HL-60 (cell line): ENCODE measurements around the gene GRID2.

Experiments used
- DNase-seq, 2 experiments: peaks; one replicate each; pipeline ENCODE4 v3.0.0-alpha.2; 2010 to 2020; ENCODE audit warnings: low read depth in 1 of 2, low spot score in 1 of 2
- H3K27ac ChIP-seq: fragments of 250-450 bp; sonication (Bioruptor Pico); replicated peaks from 2 replicates; pipeline ENCODE4 v1.5.1; 2020; ENCODE audit warnings: mild to moderate bottlenecking, moderate library complexity
- H3K27me3 ChIP-seq: fragments of 250-450 bp; sonication (Bioruptor Pico); 2 replicates; pipeline ENCODE4 v1.5.1; 2021; ENCODE audit warnings: mild to moderate bottlenecking, moderate library complexity; ENCODE audit not compliant: insufficient read depth, poor library complexity, severe bottlenecking
- H3K4me3 ChIP-seq: replicated peaks from 2 replicates; pipeline ENCODE4 v1.5.1; 2011; ENCODE audit warnings: mild to moderate bottlenecking, control low read depth, low read length; ENCODE audit not compliant: insufficient read depth
- GABPA ChIP-seq: IDR thresholded peaks from 2 replicates; pipeline ENCODE4 v1.6.1; 2012; ENCODE audit warnings: low read depth
- POLR2AphosphoS5 ChIP-seq: IDR thresholded peaks from 2 replicates; pipeline ENCODE4 v1.6.1; 2012; ENCODE audit warnings: low read depth
- SPI1 ChIP-seq: IDR thresholded peaks from 2 replicates; pipeline ENCODE4 v1.6.1; 2012; ENCODE audit warnings: low read depth, mild to moderate bottlenecking, borderline replicate concordance
- TF ChIP-seq, protein P1 (sequence below): IDR thresholded peaks from one replicate; pipeline ENCODE4 v1.5.1; 2011; ENCODE audit warnings: low read length, control low read depth, inconsistent platforms; ENCODE audit not compliant: insufficient read depth
- TF ChIP-seq, protein P2 (sequence below): IDR thresholded peaks from 2 replicates; pipeline ENCODE4 v1.6.1; 2012; ENCODE audit warnings: low read depth; ENCODE audit not compliant: insufficient replicate concordance

Gene GRID2

DNA sequence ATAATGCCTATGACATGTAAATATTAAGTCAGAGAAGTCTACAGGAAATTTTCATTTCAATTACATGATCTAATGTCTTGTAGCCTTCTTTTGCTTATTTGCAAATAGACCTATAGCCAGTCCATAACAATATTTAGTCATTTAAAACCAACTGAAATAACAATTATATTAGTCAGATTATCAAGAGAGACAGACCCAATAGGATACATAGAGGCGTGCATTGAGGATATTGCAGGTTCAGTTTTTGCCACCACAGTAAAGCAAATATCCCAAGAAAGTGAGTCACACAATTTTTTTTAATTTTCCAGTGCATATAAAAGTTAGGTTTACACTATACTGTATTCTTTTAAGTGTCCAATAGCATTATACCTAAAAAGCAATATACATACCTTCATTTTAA, 1175.0 kb downstream of the GRID2 start:
- TF ChIP-seq, protein P1, sequence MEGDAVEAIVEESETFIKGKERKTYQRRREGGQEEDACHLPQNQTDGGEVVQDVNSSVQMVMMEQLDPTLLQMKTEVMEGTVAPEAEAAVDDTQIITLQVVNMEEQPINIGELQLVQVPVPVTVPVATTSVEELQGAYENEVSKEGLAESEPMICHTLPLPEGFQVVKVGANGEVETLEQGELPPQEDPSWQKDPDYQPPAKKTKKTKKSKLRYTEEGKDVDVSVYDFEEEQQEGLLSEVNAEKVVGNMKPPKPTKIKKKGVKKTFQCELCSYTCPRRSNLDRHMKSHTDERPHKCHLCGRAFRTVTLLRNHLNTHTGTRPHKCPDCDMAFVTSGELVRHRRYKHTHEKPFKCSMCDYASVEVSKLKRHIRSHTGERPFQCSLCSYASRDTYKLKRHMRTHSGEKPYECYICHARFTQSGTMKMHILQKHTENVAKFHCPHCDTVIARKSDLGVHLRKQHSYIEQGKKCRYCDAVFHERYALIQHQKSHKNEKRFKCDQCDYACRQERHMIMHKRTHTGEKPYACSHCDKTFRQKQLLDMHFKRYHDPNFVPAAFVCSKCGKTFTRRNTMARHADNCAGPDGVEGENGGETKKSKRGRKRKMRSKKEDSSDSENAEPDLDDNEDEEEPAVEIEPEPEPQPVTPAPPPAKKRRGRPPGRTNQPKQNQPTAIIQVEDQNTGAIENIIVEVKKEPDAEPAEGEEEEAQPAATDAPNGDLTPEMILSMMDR: no peak
- TF ChIP-seq, protein P2, sequence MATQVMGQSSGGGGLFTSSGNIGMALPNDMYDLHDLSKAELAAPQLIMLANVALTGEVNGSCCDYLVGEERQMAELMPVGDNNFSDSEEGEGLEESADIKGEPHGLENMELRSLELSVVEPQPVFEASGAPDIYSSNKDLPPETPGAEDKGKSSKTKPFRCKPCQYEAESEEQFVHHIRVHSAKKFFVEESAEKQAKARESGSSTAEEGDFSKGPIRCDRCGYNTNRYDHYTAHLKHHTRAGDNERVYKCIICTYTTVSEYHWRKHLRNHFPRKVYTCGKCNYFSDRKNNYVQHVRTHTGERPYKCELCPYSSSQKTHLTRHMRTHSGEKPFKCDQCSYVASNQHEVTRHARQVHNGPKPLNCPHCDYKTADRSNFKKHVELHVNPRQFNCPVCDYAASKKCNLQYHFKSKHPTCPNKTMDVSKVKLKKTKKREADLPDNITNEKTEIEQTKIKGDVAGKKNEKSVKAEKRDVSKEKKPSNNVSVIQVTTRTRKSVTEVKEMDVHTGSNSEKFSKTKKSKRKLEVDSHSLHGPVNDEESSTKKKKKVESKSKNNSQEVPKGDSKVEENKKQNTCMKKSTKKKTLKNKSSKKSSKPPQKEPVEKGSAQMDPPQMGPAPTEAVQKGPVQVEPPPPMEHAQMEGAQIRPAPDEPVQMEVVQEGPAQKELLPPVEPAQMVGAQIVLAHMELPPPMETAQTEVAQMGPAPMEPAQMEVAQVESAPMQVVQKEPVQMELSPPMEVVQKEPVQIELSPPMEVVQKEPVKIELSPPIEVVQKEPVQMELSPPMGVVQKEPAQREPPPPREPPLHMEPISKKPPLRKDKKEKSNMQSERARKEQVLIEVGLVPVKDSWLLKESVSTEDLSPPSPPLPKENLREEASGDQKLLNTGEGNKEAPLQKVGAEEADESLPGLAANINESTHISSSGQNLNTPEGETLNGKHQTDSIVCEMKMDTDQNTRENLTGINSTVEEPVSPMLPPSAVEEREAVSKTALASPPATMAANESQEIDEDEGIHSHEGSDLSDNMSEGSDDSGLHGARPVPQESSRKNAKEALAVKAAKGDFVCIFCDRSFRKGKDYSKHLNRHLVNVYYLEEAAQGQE: no peak
- TF ChIP-seq POLR2AphosphoS5 (no peak), GABPA (no peak), SPI1 (no peak)
- DNase-seq: no peak
- H3K27ac ChIP-seq: no peak overlapping the region
- no peak overlapping the region for H3K4me3 ChIP-seq
- no peaks in the 10 kb centered on the region for H3K27me3 ChIP-seq

DNA sequence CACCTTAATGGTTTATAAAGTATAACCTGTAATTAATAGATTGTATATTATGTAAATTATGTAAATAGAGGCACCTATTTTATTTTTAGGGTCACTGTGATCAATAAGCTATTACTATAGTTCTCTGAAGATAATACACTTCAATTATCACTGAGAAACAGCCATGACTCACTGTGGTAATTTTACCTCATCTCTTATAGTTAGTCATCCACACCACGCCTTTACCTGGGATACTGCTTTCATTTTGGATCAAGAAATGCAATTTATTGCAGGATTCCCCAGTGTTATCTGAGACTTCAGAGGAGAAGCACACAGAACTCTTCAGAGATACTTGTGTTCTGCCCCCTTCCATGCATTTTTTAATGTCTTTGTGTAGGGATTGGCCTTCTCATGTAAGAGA, 1176.7 kb downstream of the GRID2 start:
- no peak for DNase-seq
- no peak overlapping the region for H3K27ac ChIP-seq
- TF ChIP-seq SPI1 (no peak), POLR2AphosphoS5 (no peak), GABPA (no peak)
- TF ChIP-seq, protein P2: no peak
- TF ChIP-seq, protein P1: no peak
- no peak overlapping the region for H3K4me3 ChIP-seq
- no peaks in the 10 kb centered on the region for H3K27me3 ChIP-seq

DNA sequence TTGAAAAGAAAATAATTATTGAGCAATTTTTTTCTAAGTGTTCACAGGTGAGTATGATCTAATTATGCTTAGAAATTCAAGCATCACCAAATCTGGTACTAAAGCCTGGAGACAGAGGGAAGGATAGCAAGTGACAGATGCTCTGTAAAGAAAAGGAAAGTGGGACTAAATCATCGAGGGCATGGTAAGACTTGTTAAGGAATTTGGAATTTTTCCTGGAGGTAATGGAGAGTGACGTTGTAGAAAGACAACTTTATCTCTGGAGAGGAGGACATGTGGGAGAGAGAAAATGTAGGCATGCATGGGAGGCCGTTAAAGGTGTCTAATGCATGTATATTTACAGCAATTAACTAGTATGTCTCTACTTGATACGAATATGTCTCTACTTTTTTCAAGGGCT, 1191.6 kb downstream of the GRID2 start:
- DNase-seq: no peak
- no peak overlapping the region for H3K4me3 ChIP-seq
- no peak overlapping the region for H3K27ac ChIP-seq
- TF ChIP-seq POLR2AphosphoS5 (no peak), GABPA (no peak), SPI1 (no peak)
- TF ChIP-seq, protein P2: no peak
- TF ChIP-seq, protein P1: no peak
- H3K27me3 ChIP-seq: no peaks in the 10 kb centered on the region
